H9 (cell line): Measurements from ENCODE around the gene THEM5. TPM values are rescaled to one million over a fixed set of nuclear protein-coding genes. Genes with fewer than 3 reads are reported as not detected.

Source experiments
- DNase-seq: peaks from one replicate; pipeline ENCODE4 v3.0.0-alpha.2; 2017
- H2AFZ ChIP-seq: one replicate; pipeline ENCODE4 v1.6.1; 2013; ENCODE audit warnings: mild to moderate bottlenecking, low read length, control low read depth, moderate library complexity
- H2AK5ac ChIP-seq: 2 replicates; pipeline ENCODE4 v1.6.1; 2013; ENCODE audit warnings: low read length, control low read depth, mixed read lengths; ENCODE audit not compliant: insufficient read length
- H2BK120ac ChIP-seq: one replicate; pipeline ENCODE4 v1.6.1; 2013; ENCODE audit warnings: low read depth, mild to moderate bottlenecking, low read length, control low read depth, inconsistent platforms; ENCODE audit not compliant: poor library complexity, severe bottlenecking
- H2BK12ac ChIP-seq: 2 replicates; pipeline ENCODE4 v1.6.1; 2013; ENCODE audit warnings: low read length, control low read depth, mixed read lengths, low read depth; ENCODE audit not compliant: insufficient read length
- H2BK15ac ChIP-seq: 2 replicates; pipeline ENCODE4 v1.6.1; 2013; ENCODE audit warnings: low read depth, low read length, control low read depth
- H2BK20ac ChIP-seq: one replicate; pipeline ENCODE4 v1.6.1; 2013; ENCODE audit warnings: low read depth, mild to moderate bottlenecking, low read length, control low read depth, inconsistent platforms; ENCODE audit not compliant: poor library complexity, severe bottlenecking
- H2BK5ac ChIP-seq: 2 replicates; pipeline ENCODE4 v1.6.1; 2013; ENCODE audit warnings: low read length, control low read depth, mixed read lengths; ENCODE audit not compliant: insufficient read length
- H3K14ac ChIP-seq: 2 replicates; pipeline ENCODE4 v1.6.1; 2013; ENCODE audit warnings: low read length, control low read depth; ENCODE audit not compliant: insufficient read depth
- H3K18ac ChIP-seq: 2 replicates; pipeline ENCODE4 v1.6.1; 2013; ENCODE audit warnings: low read depth, mild to moderate bottlenecking, mixed read lengths, low read length, control low read depth; ENCODE audit not compliant: insufficient read length
- H3K23ac ChIP-seq: 2 replicates; pipeline ENCODE4 v1.6.1; 2013; ENCODE audit warnings: low read length, control low read depth, mixed read lengths, low read depth; ENCODE audit not compliant: insufficient read length
- H3K23me2 ChIP-seq: 2 replicates; pipeline ENCODE4 v1.6.1; 2013; ENCODE audit warnings: low read depth, mild to moderate bottlenecking, mixed read lengths, low read length, control low read depth; ENCODE audit not compliant: insufficient read length, poor library complexity, severe bottlenecking
- H3K27ac ChIP-seq: 2 replicates; pipeline ENCODE4 v1.5.1; 2013; ENCODE audit warnings: low read length, control low read depth, mixed read lengths, low read depth; ENCODE audit not compliant: insufficient read length
- H3K27me3 ChIP-seq: 2 replicates; pipeline ENCODE4 v1.6.1; 2013; ENCODE audit warnings: low read length, control low read depth, inconsistent platforms; ENCODE audit not compliant: insufficient read depth
- H3K4ac ChIP-seq: 2 replicates; pipeline ENCODE4 v1.6.1; 2013; ENCODE audit warnings: low read depth, mild to moderate bottlenecking, control low read depth, inconsistent platforms, low read length, moderate library complexity
- H3K4me1 ChIP-seq: 2 replicates; pipeline ENCODE4 v1.6.1; 2013; ENCODE audit warnings: low read length, control low read depth, inconsistent platforms; ENCODE audit not compliant: insufficient read depth
- H3K4me2 ChIP-seq: 2 replicates; pipeline ENCODE4 v1.6.1; 2013; ENCODE audit warnings: low read length, control low read depth, mixed read lengths; ENCODE audit not compliant: insufficient read length, insufficient read depth
- H3K56ac ChIP-seq: 2 replicates; pipeline ENCODE4 v1.6.1; 2013; ENCODE audit warnings: low read depth, mild to moderate bottlenecking, mixed read lengths, low read length, control low read depth; ENCODE audit not compliant: insufficient read length
- H3K79me1 ChIP-seq: 2 replicates; pipeline ENCODE4 v1.6.1; 2013; ENCODE audit warnings: low read depth, mild to moderate bottlenecking, moderate library complexity, low read length, control low read depth, inconsistent platforms; ENCODE audit not compliant: insufficient read depth, poor library complexity, severe bottlenecking
- H3K79me2 ChIP-seq: 2 replicates; pipeline ENCODE4 v1.6.1; 2013; ENCODE audit warnings: low read length, control low read depth, inconsistent platforms; ENCODE audit not compliant: insufficient read depth
- H3K9ac ChIP-seq: 2 replicates; pipeline ENCODE4 v1.6.1; 2013; ENCODE audit warnings: low read length, control low read depth, mixed read lengths; ENCODE audit not compliant: insufficient read length; ENCODE audit errors: extremely low read depth
- H3K9me3 ChIP-seq: one replicate; pipeline ENCODE4 v1.6.1; 2013; ENCODE audit warnings: low read depth, low read length, inconsistent platforms; ENCODE audit not compliant: control insufficient read depth
- H3T11ph ChIP-seq: one replicate; pipeline ENCODE4 v1.6.1; 2013; ENCODE audit warnings: mild to moderate bottlenecking, low read length, control low read depth, inconsistent platforms
- H4K20me1 ChIP-seq: one replicate; pipeline ENCODE4 v1.6.1; 2013; ENCODE audit not compliant: control insufficient read depth, insufficient read length, insufficient read depth
- H4K5ac ChIP-seq: 2 replicates; pipeline ENCODE4 v1.6.1; 2013; ENCODE audit warnings: low read depth, mild to moderate bottlenecking, mixed read lengths, low read length, control low read depth; ENCODE audit not compliant: insufficient read length
- H4K8ac ChIP-seq: replicated peaks from 2 replicates; pipeline ENCODE4 v1.6.1; 2013; ENCODE audit warnings: low read length, control low read depth, mixed read lengths, low read depth; ENCODE audit not compliant: insufficient read length
- H4K91ac ChIP-seq: 2 replicates; pipeline ENCODE4 v1.6.1; 2013; ENCODE audit warnings: low read depth, mild to moderate bottlenecking, moderate library complexity, mixed read lengths, low read length, control low read depth; ENCODE audit not compliant: insufficient read length
- H3K27ac Mint-ChIP-seq, 3 experiments: 2 replicates in 2 of 3; 3 replicates in 1 of 3; pipeline ENCODE4 v1.8.0; 2020 to 2021; ENCODE audit warnings: mixed read lengths in 3 of 3, mild to moderate bottlenecking in 1 of 3, moderate library complexity in 1 of 3
- H3K27me3 Mint-ChIP-seq: 2 replicates; pipeline ENCODE4 v1.8.0; 2021; ENCODE audit warnings: low read depth, mild to moderate bottlenecking, moderate library complexity, mixed read lengths
- H3K36me3 Mint-ChIP-seq, 3 experiments: 2 replicates in 2 of 3; 3 replicates in 1 of 3; pipeline ENCODE4 v1.8.0; 2020 to 2021; ENCODE audit warnings: low read depth in 3 of 3, mixed read lengths in 3 of 3; ENCODE audit not compliant: insufficient read depth in 1 of 3
- H3K4me1 Mint-ChIP-seq, 2 experiments: 2 replicates each; pipeline ENCODE4 v1.8.0; 2020; ENCODE audit warnings: mixed read lengths in 2 of 2
- H3K4me3 Mint-ChIP-seq, 2 experiments: 2 replicates in 1 of 2; 3 replicates in 1 of 2; pipeline ENCODE4 v1.8.0; 2020 to 2021; ENCODE audit warnings: mild to moderate bottlenecking in 2 of 2, mixed read lengths in 2 of 2, moderate library complexity in 1 of 2
- H3K9me3 Mint-ChIP-seq, 2 experiments: 2 replicates in 1 of 2; 3 replicates in 1 of 2; pipeline ENCODE4 v1.8.0; 2020; ENCODE audit warnings: mild to moderate bottlenecking in 2 of 2, mixed read lengths in 2 of 2, moderate library complexity in 1 of 2
- CTCF ChIP-seq: fragments of 200-600 bp; sonication (generic); conservative IDR thresholded peaks from 3 replicates; pipeline ENCODE4 v1.8.0; 2021; ENCODE audit warnings: antibody characterized with exemption, mild to moderate bottlenecking
- WGBS: extraction: QIAGEN DNeasy Blood & Tissue Kit; methylation state at CpG from one replicate; pipeline ENCODE4 v1.1.7; 2013; ENCODE audit warnings: missing lambda C conversion rate, low lambda C conversion rate, mixed read lengths; ENCODE audit not compliant: insufficient read length; ENCODE audit errors: extremely low coverage; 5-methylcytosine and 5-hydroxymethylcytosine counted together
- long read RNA-seq: library from polyadenylated mRNA; unstranded; transcript quantifications from one replicate; pipeline ENCODE4 v2.0.0, GENCODE V29; 2020
- total RNA-seq: library from RNA; stranded (reverse); gene quantifications from 2 replicates; pipeline ENCODE4 v1.2.1, GENCODE V29; 2021

The THEM5 gene
- total RNA-seq: not detected in 2 replicates
- long read RNA-seq: 0 reads

DNA sequence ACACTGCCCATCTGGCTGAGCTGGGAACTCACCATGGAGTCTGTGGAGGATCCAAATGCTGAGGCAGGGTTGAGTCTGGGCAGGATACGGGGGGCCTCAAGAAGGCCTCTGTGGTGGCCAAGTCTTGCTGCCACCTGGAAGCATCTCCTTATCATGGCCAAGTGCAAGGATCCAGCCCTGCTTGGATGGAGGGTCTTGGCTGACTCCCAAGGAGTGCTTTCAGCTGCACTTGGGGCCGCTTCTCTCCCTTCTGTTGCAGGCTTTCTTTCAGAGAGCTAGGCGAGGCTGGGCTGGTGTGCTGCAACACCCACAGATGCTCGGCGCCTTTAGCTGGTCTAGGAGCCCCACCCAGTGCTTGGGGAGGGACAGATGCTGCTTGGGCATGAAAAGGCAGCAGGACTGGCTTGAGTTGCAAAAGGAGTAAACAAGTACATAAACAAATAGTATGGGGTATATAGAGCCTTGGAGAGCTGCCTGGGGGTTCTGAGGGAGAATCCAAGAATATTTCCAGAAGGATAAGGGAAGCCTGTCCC, at the start of gene THEM5:
Gene THEM5, minus strand, starts transcription at position 302 of the 533 bp plus-strand sequence. Its CDS starts 147 bp downstream, at position 155.
- Histone ChIP-seq H3K56ac (no peak within 1 kb of the TSS), H2AFZ (no peak within 1 kb of the TSS), H2BK120ac (no peak within 1 kb of the TSS), H4K20me1 (no peaks in the 10 kb centered on the region), H3K4me2 (no peak within 1 kb of the TSS), H3T11ph (no peak within 1 kb of the TSS), H2BK12ac (no peak within 1 kb of the TSS), H4K91ac (no peak within 1 kb of the TSS), H2BK15ac (no peak within 1 kb of the TSS), H3K79me2 (no peaks in the 10 kb centered on the region), H3K4ac (no peak within 1 kb of the TSS), H3K4me1 (no peaks in the 10 kb centered on the region), H2BK20ac (no peak within 1 kb of the TSS), H2AK5ac (no peak within 1 kb of the TSS), H3K27me3 (peaks cover 9% of the 10 kb centered on the region; the same call in 1 of the 2 replicates), H3K14ac (no peak within 1 kb of the TSS; the same call in 1 of the 2 replicates), H3K9me3 (no peaks in the 10 kb centered on the region), H3K9ac (no peak within 1 kb of the TSS), H4K8ac (no peak within 1 kb of the TSS), H3K27ac (no peak within 1 kb of the TSS), H4K5ac (no peak within 1 kb of the TSS), H3K23ac (no peak within 1 kb of the TSS), H2BK5ac (no peak within 1 kb of the TSS), H3K79me1 (no peaks in the 10 kb centered on the region), H3K23me2 (no peaks in the 10 kb centered on the region), H3K18ac (no peak within 1 kb of the TSS)
- Mint-ChIP-seq H3K27ac (no peak within 1 kb of the TSS), H3K27me3 (peaks cover 83% of the 10 kb centered on the region), H3K36me3 (0 out of 7 replicates have a peak, but pooled peaks cover 0 to 2% (median 0%) of the 10 kb centered on the region in 3 experiments), H3K4me3 (no peak within 1 kb of the TSS), H3K9me3 (no peaks in the 10 kb centered on the region), H3K4me1 (peaks cover 0 to 4% of the 10 kb centered on the region in 2 experiments; a peak in 2 of 4 replicates)
- TF ChIP-seq CTCF: no peak
- DNase-seq: no peak
- no CpG with 5 or more reads among the region's 5 CpGs for WGBS
